HepG2 (cell line): Measurements from ENCODE around the gene SECISBP2L. TPM values are rescaled to one million over a fixed set of nuclear protein-coding genes. Genes with fewer than 3 reads are reported as not detected.

ENCODE experiments used
- ATAC-seq: fragments of 200-7000 bp; cut with Tn5 transposase; 3 replicates; pipeline ENCODE4 v1.9.1; 2020; ENCODE audit warnings: mild to moderate bottlenecking, moderate library complexity
- Bru-seq: library from RNA; stranded (reverse); fragments of 400-500 nt; gene quantifications from one replicate; lab custom pipeline; 2021; lab: Mats Ljungman, UMichigan
- BruChase-seq, 2 experiments: library from RNA; stranded (reverse); fragments of 400-500 nt; gene quantifications; one replicate each; lab custom pipeline; 2021; lab: Mats Ljungman, UMichigan
- BruUV-seq: library from RNA; stranded (reverse); fragments of 400-500 nt; replicated peaks from 2 replicates; lab custom pipeline; 2021; lab: Mats Ljungman, UMichigan
- CTCF ChIA-PET: fragments of 300-600 bp; formaldehyde crosslinking; extraction: SDS; loops from one replicate; lab custom pipeline; 2021; ENCODE audit warnings: low total read pairs, inconsistent platforms, low intra/inter-chr PET ratio; lab: Yijun Ruan, JAX
- POLR2A ChIA-PET: fragments of 350-600 bp; sonication (Branson Sonifier 250); formaldehyde crosslinking; loops from one replicate; lab custom pipeline; 2020; ENCODE audit warnings: antibody characterized with exemption, inconsistent platforms; lab: Yijun Ruan, JAX
- DNase-seq: peaks from one replicate; pipeline ENCODE4 v3.0.0-alpha.2; 2015; ENCODE audit warnings: low spot score
- FAIRE-seq: peaks from 3 replicates; lab custom pipeline; 2011; peaks lifted over from hg19 to GRCh38; lab: Jason Lieb, UNC
- H2AFZ ChIP-seq: one replicate; pipeline ENCODE4 v1.6.1; 2011; ENCODE audit warnings: low read length, inconsistent platforms
- H3K27ac ChIP-seq: fragments of 300-600 bp; 3 replicates; pipeline ENCODE4 v1.8.0; 2011; ENCODE audit warnings: mixed run types, mild to moderate bottlenecking, mixed read lengths, low read length, inconsistent platforms; ENCODE audit not compliant: insufficient read depth; ENCODE audit errors: extremely low read length
- H3K27me3 ChIP-seq, 2 experiments: fragments of 200-600 bp in 1 of 2; 2 replicates in 1 of 2; 3 replicates in 1 of 2; pipeline versions ENCODE4 v1.6.0 to v1.8.0; 2011; ENCODE audit warnings: low read length in 2 of 2, mild to moderate bottlenecking in 2 of 2, moderate library complexity in 2 of 2, inconsistent platforms in 1 of 2; ENCODE audit not compliant: insufficient read depth in 2 of 2, control insufficient read depth in 1 of 2
- H3K36me3 ChIP-seq, 2 experiments: fragments of 200-600 bp in 1 of 2; replicated peaks in 1 of 2; 2 replicates in 1 of 2; 3 replicates in 1 of 2; pipeline versions ENCODE4 v1.5.1 to v1.8.0; 2011; ENCODE audit warnings: low read length in 2 of 2, inconsistent platforms in 1 of 2; ENCODE audit not compliant: insufficient read depth in 2 of 2, control insufficient read depth in 1 of 2
- H3K4me1 ChIP-seq: 2 replicates; pipeline ENCODE4 v1.5.1; 2012; ENCODE audit warnings: low read length, inconsistent platforms; ENCODE audit not compliant: insufficient read depth
- H3K4me2 ChIP-seq: 2 replicates; pipeline ENCODE4 v1.6.0; 2011; ENCODE audit warnings: low read depth, low read length, inconsistent platforms
- H3K4me3 ChIP-seq, 3 experiments: fragments of 200-600 bp in 1 of 3; sonication (generic), shearing (Covaris generic) in 1 of 3; replicated peaks in 1 of 3; 2 replicates each; pipeline ENCODE4 v1.5.1; 2011 to 2016; ENCODE audit warnings: low read length in 3 of 3, inconsistent platforms in 2 of 3, low read depth in 2 of 3, mild to moderate bottlenecking in 2 of 3, control low read depth in 1 of 3, mixed read lengths in 1 of 3; ENCODE audit not compliant: insufficient read depth in 1 of 3
- H3K79me2 ChIP-seq: one replicate; pipeline ENCODE4 v1.6.1; 2011; ENCODE audit warnings: low read length, inconsistent platforms; ENCODE audit not compliant: insufficient read depth
- H3K9ac ChIP-seq: 2 replicates; pipeline ENCODE4 v1.6.0; 2011; ENCODE audit warnings: mild to moderate bottlenecking, low read depth, low read length, inconsistent platforms; ENCODE audit not compliant: insufficient read depth
- H3K9me3 ChIP-seq: 2 replicates; pipeline ENCODE4 v1.5.1; 2012; ENCODE audit warnings: mild to moderate bottlenecking, low read length
- H4K20me1 ChIP-seq: 2 replicates; pipeline ENCODE4 v1.6.0; 2011; ENCODE audit warnings: inconsistent platforms, mild to moderate bottlenecking, low read length, moderate library complexity; ENCODE audit not compliant: insufficient read depth
- EHMT2 ChIP-seq: fragments of 200-600 bp; sonication (generic); IDR thresholded peaks from 2 replicates; pipeline ENCODE4 v1.7.0; 2017; ENCODE audit warnings: antibody characterized with exemption, low read depth, low read length, borderline replicate concordance
- TCF7 ChIP-seq: sonication (generic); IDR thresholded peaks from 2 replicates; pipeline ENCODE4 v1.6.1; 2016; ENCODE audit warnings: antibody characterized with exemption, low read depth
- WGBS: methylation state at CpG from one replicate; pipeline ENCODE4 v1.1.6; 2017; ENCODE audit warnings: low lambda C conversion rate; 5-methylcytosine and 5-hydroxymethylcytosine counted together
- in situ Hi-C: cut with HindIII; loops from 2 replicates; pipeline ENCODE4 v1.10.0; 2017; ENCODE audit warnings: low pct_unique_long_range_greater_than_20kb; ENCODE audit not compliant: extremely low pct_ligation_motif_present
- intact Hi-C: fragments of 100-400 bp; cut with micrococcal nuclease; formaldehyde crosslinking; loops from one replicate; pipeline ENCODE4 v1.10.0; 2022; ENCODE audit not compliant: unreplicated experiment
- long read RNA-seq, 2 experiments: library from RNA in 1 of 2; library from polyadenylated mRNA in 1 of 2; stranded (forward) in 1 of 2; unstranded in 1 of 2; transcript quantifications; one replicate each; pipeline ENCODE4 v2.0.0, GENCODE V29; 2019 to 2022
- polyA minus RNA-seq, 3 experiments: library from RNA; depleted of rRNA, polyadenylated mRNA; stranded (reverse); fragments of >200 nt; gene quantifications; 2 replicates each; pipeline ENCODE4 v1.2.3, GENCODE V29; 2011; ENCODE audit warnings: low replicate concordance in 1 of 3
- polyA plus RNA-seq, 8 experiments: library from polyadenylated mRNA; depleted of rRNA in 3 of 8; stranded (reverse) in 7 of 8; unstranded in 1 of 8; fragments of >200 nt; fragmentation: Illumina TruSeq in 4 of 8; extraction: Trizol in 4 of 8; gene quantifications; 2 replicates each; pipeline versions ENCODE4 v1.2.1 to v1.2.3, GENCODE V29; 2011 to 2016; ENCODE audit warnings: low read depth in 4 of 8, missing spikeins in 1 of 8, mixed read lengths in 1 of 8; ENCODE audit not compliant: insufficient read depth in 1 of 8
- total RNA-seq, 5 experiments: library from RNA; depleted of rRNA; stranded (reverse); fragments of >200 nt; fragmentation: Illumina TruSeq; extraction: Trizol; gene quantifications; 2 replicates each; pipeline ENCODE4 v1.2.3, GENCODE V29; 2016; ENCODE audit warnings: low read depth in 1 of 5
- TF ChIP-seq, protein P1 (sequence below): sonication (generic); formaldehyde crosslinking; IDR thresholded peaks from 2 replicates; pipeline ENCODE4 v1.4.0; 2020; ENCODE audit warnings: missing genetic modification reagents
- TF ChIP-seq, protein P2 (sequence below): sonication (generic); formaldehyde crosslinking; IDR thresholded peaks from 2 replicates; pipeline ENCODE4 v1.4.0; 2020; ENCODE audit warnings: mild to moderate bottlenecking, low read depth, missing genetic modification reagents

Gene SECISBP2L, protein sequence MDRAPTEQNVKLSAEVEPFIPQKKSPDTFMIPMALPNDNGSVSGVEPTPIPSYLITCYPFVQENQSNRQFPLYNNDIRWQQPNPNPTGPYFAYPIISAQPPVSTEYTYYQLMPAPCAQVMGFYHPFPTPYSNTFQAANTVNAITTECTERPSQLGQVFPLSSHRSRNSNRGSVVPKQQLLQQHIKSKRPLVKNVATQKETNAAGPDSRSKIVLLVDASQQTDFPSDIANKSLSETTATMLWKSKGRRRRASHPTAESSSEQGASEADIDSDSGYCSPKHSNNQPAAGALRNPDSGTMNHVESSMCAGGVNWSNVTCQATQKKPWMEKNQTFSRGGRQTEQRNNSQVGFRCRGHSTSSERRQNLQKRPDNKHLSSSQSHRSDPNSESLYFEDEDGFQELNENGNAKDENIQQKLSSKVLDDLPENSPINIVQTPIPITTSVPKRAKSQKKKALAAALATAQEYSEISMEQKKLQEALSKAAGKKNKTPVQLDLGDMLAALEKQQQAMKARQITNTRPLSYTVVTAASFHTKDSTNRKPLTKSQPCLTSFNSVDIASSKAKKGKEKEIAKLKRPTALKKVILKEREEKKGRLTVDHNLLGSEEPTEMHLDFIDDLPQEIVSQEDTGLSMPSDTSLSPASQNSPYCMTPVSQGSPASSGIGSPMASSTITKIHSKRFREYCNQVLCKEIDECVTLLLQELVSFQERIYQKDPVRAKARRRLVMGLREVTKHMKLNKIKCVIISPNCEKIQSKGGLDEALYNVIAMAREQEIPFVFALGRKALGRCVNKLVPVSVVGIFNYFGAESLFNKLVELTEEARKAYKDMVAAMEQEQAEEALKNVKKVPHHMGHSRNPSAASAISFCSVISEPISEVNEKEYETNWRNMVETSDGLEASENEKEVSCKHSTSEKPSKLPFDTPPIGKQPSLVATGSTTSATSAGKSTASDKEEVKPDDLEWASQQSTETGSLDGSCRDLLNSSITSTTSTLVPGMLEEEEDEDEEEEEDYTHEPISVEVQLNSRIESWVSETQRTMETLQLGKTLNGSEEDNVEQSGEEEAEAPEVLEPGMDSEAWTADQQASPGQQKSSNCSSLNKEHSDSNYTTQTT
- total RNA-seq (2016; rRNA removed; fragmentation: Illumina TruSeq; extraction: Trizol) (15.6 and 21.1 TPM in 2 replicates), polyA plus RNA-seq (2011; rRNA removed) (11.7 and 13.9 TPM in 2 replicates), polyA minus RNA-seq (2011; rRNA and poly(A)+ RNA removed; ENCODE audit: low replicate concordance) (32.4 and 44.9 TPM in 2 replicates), Bru-seq, nascent RNA (percentile 80 among the genes with signal in this experiment), BruChase-seq, experiment 1, labeled RNA remaining after a 6-hour chase (percentile 86 among the genes with signal in this experiment), BruChase-seq, experiment 2, labeled RNA remaining after a 2-hour chase (percentile 84 among the genes with signal in this experiment)
- total RNA-seq (2016; cell fraction: cytosol; rRNA removed; fragmentation: Illumina TruSeq; extraction: Trizol; ENCODE audit: low read depth) = 3.0 and 3.6 TPM in 2 replicates
- 14.2 and 18.8 TPM in 2 replicates for total RNA-seq (2016; cell fraction: insoluble cytoplasmic fraction; rRNA removed; fragmentation: Illumina TruSeq; extraction: Trizol)
- 5.3 and 6.5 TPM in 2 replicates for total RNA-seq (2016; cell fraction: membrane; rRNA removed; fragmentation: Illumina TruSeq; extraction: Trizol)
- 21.4 and 27.4 TPM in 2 replicates for total RNA-seq (2016; cell fraction: nucleus; rRNA removed; fragmentation: Illumina TruSeq; extraction: Trizol)
- 4.4 and 5.3 TPM in 2 replicates for polyA plus RNA-seq (2011; cell fraction: cytosol; rRNA removed)
- polyA plus RNA-seq (2011; cell fraction: nucleus; rRNA removed) = 9.7 and 11.1 TPM in 2 replicates
- polyA plus RNA-seq (2012) = 9.0 and 10.0 TPM in 2 replicates
- polyA plus RNA-seq (2016; cell fraction: cytosol; fragmentation: Illumina TruSeq; extraction: Trizol; ENCODE audit: low read depth) = 0.22 and 0.29 TPM in 2 replicates
- 11.1 and 11.6 TPM in 2 replicates for polyA plus RNA-seq (2016; cell fraction: insoluble cytoplasmic fraction; fragmentation: Illumina TruSeq; extraction: Trizol; ENCODE audit: low read depth)
- 0.93 and 1.1 TPM in 2 replicates for polyA plus RNA-seq (2016; cell fraction: membrane; fragmentation: Illumina TruSeq; extraction: Trizol; ENCODE audit: low read depth)
- polyA plus RNA-seq (2016; cell fraction: nucleus; fragmentation: Illumina TruSeq; extraction: Trizol; ENCODE audit: insufficient read depth, low read depth) = 12.7 and 15.4 TPM in 2 replicates
- 9.4 and 12.2 TPM in 2 replicates for polyA minus RNA-seq (2011; cell fraction: cytosol; rRNA and poly(A)+ RNA removed)
- 47.6 and 55.4 TPM in 2 replicates for polyA minus RNA-seq (2011; cell fraction: nucleus; rRNA and poly(A)+ RNA removed)
- long read RNA-seq, experiment 1, partial matches to known transcripts = 7 of 7 reads
- long read RNA-seq, experiment 1, other reads (novel, unspliced or antisense) = 0 of 7 reads
- long read RNA-seq, experiment 2, partial matches to known transcripts = 1 of 17 reads
- long read RNA-seq, experiment 2, other reads (novel, unspliced or antisense) = 16 of 17 reads

DNA sequence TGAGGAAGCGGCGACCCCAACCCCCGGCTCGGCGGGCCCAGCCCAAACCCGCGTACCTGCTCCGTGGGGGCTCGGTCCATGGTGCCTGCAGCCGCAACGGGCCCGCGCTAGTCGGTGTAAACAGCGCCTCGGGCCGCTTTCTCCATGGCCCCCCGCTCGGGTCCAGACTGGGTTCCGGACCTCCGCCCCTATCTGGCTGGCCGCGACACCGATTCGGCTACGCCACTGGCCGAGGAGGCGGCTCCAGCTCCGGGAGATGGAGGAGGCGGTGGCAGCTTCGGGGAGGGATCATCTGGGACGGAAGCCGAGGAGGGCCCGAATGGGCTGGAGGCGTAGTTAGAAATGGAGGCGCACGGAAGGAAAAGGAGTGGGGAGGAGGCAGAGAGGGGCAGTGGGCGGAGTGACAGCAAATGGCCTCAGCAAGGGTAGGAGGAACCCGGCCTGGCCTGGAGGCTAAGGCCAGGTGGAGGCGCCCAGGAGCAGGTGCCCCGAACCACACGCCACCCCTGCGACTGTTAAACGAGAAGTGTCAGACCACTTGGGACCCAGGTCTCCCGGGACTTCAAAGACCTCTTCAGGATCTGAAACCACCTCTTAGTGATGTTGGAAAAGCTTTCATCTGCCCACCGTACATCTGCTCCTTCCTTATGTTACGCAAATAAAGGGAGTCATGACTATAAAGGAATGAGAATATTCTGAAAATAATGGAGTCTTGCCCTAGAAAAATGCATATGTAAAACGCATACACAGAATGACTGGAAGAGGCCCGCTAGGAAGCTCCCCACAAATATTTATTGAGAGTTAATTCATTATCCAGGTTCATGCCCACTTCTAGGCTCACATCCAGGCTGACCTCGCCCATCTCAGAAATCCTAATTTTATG, at the start of gene SECISBP2L:
TSS of gene SECISBP2L (minus strand) at position 227 of the 883 bp plus-strand sequence. CDS start at position 80, 147 bp downstream.
- in situ Hi-C loops = no loop called here
- peak within 1 kb of the TSS; percentile 90 for H3K9ac ChIP-seq
- TF ChIP-seq EHMT2 = peak; percentile 71; the same call in 1 of the 2 replicates
- TF ChIP-seq TCF7 = peak; percentile 4; the same call in 1 of the 2 replicates
- TF ChIP-seq, protein P1, sequence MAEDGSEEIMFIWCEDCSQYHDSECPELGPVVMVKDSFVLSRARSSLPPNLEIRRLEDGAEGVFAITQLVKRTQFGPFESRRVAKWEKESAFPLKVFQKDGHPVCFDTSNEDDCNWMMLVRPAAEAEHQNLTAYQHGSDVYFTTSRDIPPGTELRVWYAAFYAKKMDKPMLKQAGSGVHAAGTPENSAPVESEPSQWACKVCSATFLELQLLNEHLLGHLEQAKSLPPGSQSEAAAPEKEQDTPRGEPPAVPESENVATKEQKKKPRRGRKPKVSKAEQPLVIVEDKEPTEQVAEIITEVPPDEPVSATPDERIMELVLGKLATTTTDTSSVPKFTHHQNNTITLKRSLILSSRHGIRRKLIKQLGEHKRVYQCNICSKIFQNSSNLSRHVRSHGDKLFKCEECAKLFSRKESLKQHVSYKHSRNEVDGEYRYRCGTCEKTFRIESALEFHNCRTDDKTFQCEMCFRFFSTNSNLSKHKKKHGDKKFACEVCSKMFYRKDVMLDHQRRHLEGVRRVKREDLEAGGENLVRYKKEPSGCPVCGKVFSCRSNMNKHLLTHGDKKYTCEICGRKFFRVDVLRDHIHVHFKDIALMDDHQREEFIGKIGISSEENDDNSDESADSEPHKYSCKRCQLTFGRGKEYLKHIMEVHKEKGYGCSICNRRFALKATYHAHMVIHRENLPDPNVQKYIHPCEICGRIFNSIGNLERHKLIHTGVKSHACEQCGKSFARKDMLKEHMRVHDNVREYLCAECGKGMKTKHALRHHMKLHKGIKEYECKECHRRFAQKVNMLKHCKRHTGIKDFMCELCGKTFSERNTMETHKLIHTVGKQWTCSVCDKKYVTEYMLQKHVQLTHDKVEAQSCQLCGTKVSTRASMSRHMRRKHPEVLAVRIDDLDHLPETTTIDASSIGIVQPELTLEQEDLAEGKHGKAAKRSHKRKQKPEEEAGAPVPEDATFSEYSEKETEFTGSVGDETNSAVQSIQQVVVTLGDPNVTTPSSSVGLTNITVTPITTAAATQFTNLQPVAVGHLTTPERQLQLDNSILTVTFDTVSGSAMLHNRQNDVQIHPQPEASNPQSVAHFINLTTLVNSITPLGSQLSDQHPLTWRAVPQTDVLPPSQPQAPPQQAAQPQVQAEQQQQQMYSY (CRISPR knock-in tag) = no peak
- TF ChIP-seq, protein P2, sequence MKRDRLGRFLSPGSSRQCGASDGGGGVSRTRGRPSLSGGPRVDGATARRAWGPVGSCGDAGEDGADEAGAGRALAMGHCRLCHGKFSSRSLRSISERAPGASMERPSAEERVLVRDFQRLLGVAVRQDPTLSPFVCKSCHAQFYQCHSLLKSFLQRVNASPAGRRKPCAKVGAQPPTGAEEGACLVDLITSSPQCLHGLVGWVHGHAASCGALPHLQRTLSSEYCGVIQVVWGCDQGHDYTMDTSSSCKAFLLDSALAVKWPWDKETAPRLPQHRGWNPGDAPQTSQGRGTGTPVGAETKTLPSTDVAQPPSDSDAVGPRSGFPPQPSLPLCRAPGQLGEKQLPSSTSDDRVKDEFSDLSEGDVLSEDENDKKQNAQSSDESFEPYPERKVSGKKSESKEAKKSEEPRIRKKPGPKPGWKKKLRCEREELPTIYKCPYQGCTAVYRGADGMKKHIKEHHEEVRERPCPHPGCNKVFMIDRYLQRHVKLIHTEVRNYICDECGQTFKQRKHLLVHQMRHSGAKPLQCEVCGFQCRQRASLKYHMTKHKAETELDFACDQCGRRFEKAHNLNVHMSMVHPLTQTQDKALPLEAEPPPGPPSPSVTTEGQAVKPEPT (CRISPR knock-in tag) = 0 out of 2 replicates have a peak, but pooled peaks have one; percentile 41

More for the DNA sequence above, at the start of gene SECISBP2L:
- peak within 1 kb of the TSS; percentile 81 for H3K27ac ChIP-seq
- ATAC-seq (peak; percentile 98), FAIRE-seq (peak; percentile 74), DNase-seq (peak; percentile 93)
- H3K4me2 ChIP-seq = peak within 1 kb of the TSS; percentile 93
- peak within 1 kb of the TSS; percentile 87 to 93 (median 88) for H3K4me3 ChIP-seq
- no peaks in the 10 kb centered on the region for H3K27me3 ChIP-seq
- BruUV-seq = no TSS peak
- H3K36me3 ChIP-seq = no peaks in the 10 kb centered on the region
- CTCF ChIA-PET = interaction anchor here (0.7 kb wide), 1 partner anchor 100 kb away, joined by 3 read pairs; no protein-coding TSS in a partner anchor
- H2AFZ ChIP-seq = peak within 1 kb of the TSS; percentile 98
- intact Hi-C loops = loop anchor here (1.0 to 5.0 kb wide), 3 partner anchors 10 to 234 kb away; partner anchors contain the start of gene CEP152
- peaks cover 3% of the 10 kb centered on the region; the same call in 1 of the 2 replicates for H3K9me3 ChIP-seq
- peaks cover 42% of the 10 kb centered on the region for H3K79me2 ChIP-seq
- POLR2A ChIA-PET = interaction anchor here (0.8 to 2.4 kb wide), 8 partner anchors 10 to 236 kb away, joined by 3 to 12 read pairs (median 5); partner anchors contain the start of genes CEP152, COPS2 and GALK2
- 3% methylated on average over 34 of the region's 50 CpGs for WGBS
- H4K20me1 ChIP-seq = no peaks in the 10 kb centered on the region
- peaks cover 40% of the 10 kb centered on the region for H3K4me1 ChIP-seq
